ENCODE results near the gene TMED6. TPM values are rescaled to one million over a fixed set of nuclear protein-coding genes. Genes with fewer than 3 reads are reported as not detected.
"Not testable (repeated sequence)": the region's sequence is repeated elsewhere in the genome, so short reads cannot be mapped to it uniquely, and the experiment has no call there.

The TMED6 gene
- polyA plus RNA-seq, 4 donors: 1.2 to 4.0 (median 3.5) TPM

DNA sequence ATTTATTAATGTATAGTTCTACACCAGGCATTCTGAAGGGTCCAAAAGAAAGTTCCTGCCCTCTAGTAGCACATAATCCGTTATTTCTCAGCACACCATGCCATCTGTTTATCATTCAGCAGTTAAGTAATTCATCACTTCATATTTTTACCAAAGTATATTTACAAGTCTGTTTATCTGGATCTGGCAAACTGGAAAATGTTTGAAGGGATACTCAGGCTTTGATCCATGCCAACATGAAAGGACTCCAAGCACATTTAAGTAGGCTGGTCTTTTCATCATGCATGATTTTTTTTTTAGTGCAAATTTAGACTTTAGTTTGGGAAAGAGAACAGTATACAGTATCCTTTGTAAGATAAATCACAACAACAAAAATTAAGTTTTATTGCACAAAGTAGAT is 44.5 kb downstream of the TMED6 start:
- no peak for DNase-seq (ENCODE audit: low read depth in 4 of 4, low spot score in 3 of 4)

DNA sequence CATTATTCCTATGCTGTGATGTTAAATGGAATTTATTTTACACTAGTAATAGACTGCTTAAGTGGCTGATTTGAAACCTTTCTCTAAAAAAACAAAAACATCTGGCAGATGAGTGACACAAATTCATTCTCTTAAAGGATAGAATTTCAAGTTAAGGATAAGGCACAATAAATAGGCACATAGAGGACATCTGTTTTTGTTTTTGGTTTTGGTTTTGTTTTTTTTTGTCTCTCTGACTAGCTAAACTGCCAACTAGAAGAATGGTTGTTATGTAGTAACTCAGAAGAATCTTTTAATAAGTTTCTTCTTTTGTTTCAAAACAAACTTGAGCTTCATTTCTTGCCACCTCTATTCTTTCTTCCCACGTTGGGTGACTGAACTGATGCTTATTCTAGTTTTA is 45.6 kb downstream of the TMED6 start:
- no peak for DNase-seq (ENCODE audit: low read depth in 4 of 4, low spot score in 3 of 4)

DNA sequence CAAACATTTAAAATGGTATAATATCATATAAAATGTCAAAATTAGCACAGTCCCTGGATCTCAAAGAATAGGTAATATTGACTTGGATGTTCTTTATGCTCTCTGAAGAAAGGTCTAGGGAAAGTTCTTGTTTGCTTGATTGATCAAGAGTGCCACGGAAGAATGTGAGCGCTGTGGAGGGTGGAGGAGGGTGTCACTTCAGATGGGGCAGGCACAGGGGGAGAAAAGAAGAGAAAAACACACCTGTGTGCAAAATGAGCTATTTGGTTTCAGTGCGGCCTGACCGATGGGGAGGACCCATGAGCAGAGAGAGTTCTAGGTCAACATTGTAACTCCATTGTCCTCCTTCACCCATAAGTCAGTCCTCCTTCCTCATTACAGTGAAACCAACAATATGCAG is 49.3 kb downstream of the TMED6 start:
- DNase-seq (ENCODE audit: low read depth in 4 of 4, low spot score in 3 of 4): no peak

GRCh38 chr16:69301861-69302260 is 49.7 kb downstream of the TMED6 start:
- DNase-seq (ENCODE audit: low read depth in 4 of 4, low spot score in 3 of 4): no peak

- DNase-seq (ENCODE audit: low read depth in 4 of 4, low spot score in 3 of 4): no peak
These were observed 50.4 kb downstream of the TMED6 start for GRCh38 chr16:69301187-69301586.

DNA sequence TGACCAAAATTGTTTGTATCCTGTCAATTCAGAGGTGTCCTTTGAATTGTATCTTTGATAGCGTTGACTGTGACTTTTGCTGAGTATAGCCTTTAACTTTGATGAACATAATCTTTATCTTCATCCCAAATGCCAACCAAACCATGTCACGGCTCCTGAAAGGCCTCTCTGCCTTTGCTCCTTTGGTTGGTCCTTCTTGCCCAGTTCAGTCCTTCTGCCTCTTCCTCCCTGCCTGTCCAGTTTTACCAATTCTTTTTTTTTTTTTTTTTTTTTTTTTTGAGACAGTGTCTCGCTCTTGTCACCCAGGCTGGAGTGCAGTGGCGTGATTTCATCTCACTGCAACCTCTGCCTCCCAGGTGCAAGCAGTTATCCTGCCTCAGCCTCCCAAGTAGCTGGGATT is 53.3 kb downstream of the TMED6 start:
- no peak for DNase-seq (ENCODE audit: low read depth in 4 of 4, low spot score in 3 of 4)

DNA sequence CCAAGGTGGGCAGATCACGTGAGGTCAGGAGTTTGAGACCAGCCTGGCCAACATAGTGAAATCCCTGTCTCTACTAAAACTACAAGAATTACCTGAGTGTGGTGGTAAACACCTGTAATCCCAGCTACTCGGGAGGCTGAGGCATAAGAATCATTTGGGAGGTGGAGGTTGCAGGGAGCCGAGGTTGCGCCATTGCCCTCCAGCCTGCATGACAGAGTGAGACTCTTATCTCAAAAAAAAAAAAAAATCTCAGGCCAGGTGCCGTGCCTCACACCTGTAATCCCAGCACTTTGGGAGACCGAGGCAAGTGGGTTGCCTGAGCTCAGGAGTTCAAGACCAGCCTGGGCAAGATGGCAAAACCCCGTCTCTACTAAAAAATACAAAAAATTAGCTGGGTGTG is 54.8 kb downstream of the TMED6 start:
- DNase-seq (ENCODE audit: low read depth in 4 of 4, low spot score in 3 of 4): not testable (repeated sequence)

- no peak for DNase-seq (ENCODE audit: low read depth in 4 of 4, low spot score in 3 of 4)
These were observed 57.5 kb downstream of the TMED6 start for GRCh38 chr16:69294051-69294450.

DNA sequence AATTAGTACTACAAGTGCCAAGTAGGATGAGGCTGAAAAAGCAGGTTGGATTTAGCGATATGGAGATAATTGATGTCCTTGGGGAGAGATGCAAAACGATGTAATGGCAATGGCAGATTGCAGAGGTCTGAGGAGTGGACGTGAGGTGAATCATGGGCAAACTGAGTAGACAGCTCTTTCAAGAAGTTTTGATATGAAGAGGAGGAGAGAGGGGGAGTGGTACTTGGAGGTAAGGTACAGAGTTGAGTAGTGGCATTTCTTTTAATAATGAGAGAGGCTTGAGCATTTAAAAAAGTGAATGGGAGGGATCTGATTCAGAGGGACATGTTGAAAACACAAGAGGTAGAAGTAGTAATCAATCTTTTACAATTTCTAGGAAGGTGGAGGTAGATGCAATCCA is 58.2 kb downstream of the TMED6 start:
- DNase-seq (ENCODE audit: low read depth in 4 of 4, low spot score in 3 of 4): no peak

Other genes with a start within 250 kb of the TMED6 start
- gene HAS3, start 246.1 kb downstream of the TMED6 start, polyA plus RNA-seq (ENCODE audit: insufficient read length in 4 of 4): 1 to 10 TPM; 1.2 to 4.9 (median 4.7) TPM
- gene CHTF8, start 219.2 kb downstream of the TMED6 start, polyA plus RNA-seq (ENCODE audit: insufficient read length in 4 of 4): 100 to 1,000 TPM; 106 to 173 (median 156) TPM
- gene UTP4, start 219.1 kb downstream of the TMED6 start, polyA plus RNA-seq (ENCODE audit: insufficient read length in 4 of 4): 10 to 100 TPM; 37.3 to 63.4 (median 56.7) TPM
- 10 to 100 TPM; 12.6 to 23.8 (median 13.2) TPM for gene SNTB2, start 164.6 kb downstream of the TMED6 start, polyA plus RNA-seq (ENCODE audit: insufficient read length in 4 of 4)
- 10 to 100 TPM; 38.5 to 54.1 (median 43.0) TPM for gene VPS4A, start 40.4 kb downstream of the TMED6 start, polyA plus RNA-seq (ENCODE audit: insufficient read length in 4 of 4)
- 1 to 10 TPM; 2.2 to 7.5 (median 3.5) TPM for gene PDF, start 21.2 kb downstream of the TMED6 start, polyA plus RNA-seq (ENCODE audit: insufficient read length in 4 of 4)
- gene COG8, start 12.2 kb downstream of the TMED6 start, polyA plus RNA-seq (ENCODE audit: insufficient read length in 4 of 4): 10 to 100 TPM; 24.0 to 39.3 (median 27.8) TPM
- gene NIP7, start 12.0 kb downstream of the TMED6 start, polyA plus RNA-seq (ENCODE audit: insufficient read length in 4 of 4): 10 to 100 TPM; 26.0 to 37.2 (median 32.1) TPM
- 10 to 100 TPM; 29.9 to 47.7 (median 44.9) TPM for gene TERF2, start 34.2 kb upstream of the TMED6 start, polyA plus RNA-seq (ENCODE audit: insufficient read length in 4 of 4)
- 100 to 1,000 TPM in 3 of 4 donors, 10 to 100 TPM in 1; 96.0 to 150 (median 132) TPM for gene CYB5B, start 72.8 kb upstream of the TMED6 start, polyA plus RNA-seq (ENCODE audit: insufficient read length in 4 of 4)
- gene NFAT5, start 214.2 kb upstream of the TMED6 start, polyA plus RNA-seq (ENCODE audit: insufficient read length in 4 of 4): 10 to 100 TPM; 37.8 to 58.7 (median 43.8) TPM

Data from left renal pelvis (tissue), 4 donors.